ENCODE data around the gene MICU1.
"Not testable (repeated sequence)": the region's sequence is repeated elsewhere in the genome, so short reads cannot be mapped to it uniquely, and the experiment has no call there.

MICU1 gene

GRCh38 chr10:72625608-72626443 is at the start of gene MICU1:
Gene MICU1, minus strand, starts transcription at chr10:72626079. Its CDS starts 59,286 bp downstream, at chr10:72566793.
- peak; percentile 91 for DNase-seq

- not testable (repeated sequence) for DNase-seq
Observed at GRCh38 chr10:72674174-72674573, 48.3 kb upstream of the MICU1 start.

GRCh38 chr10:72673280-72673679 is 47.4 kb upstream of the MICU1 start:
- no peak for DNase-seq

- DNase-seq, result no peak
Observed at GRCh38 chr10:72667207-72667864, 41.5 kb upstream of the MICU1 start.

- DNase-seq, result no peak
Observed at GRCh38 chr10:72665925-72666324, 40.0 kb upstream of the MICU1 start.

- no peak for DNase-seq
Observed at GRCh38 chr10:72663971-72664370, 38.1 kb upstream of the MICU1 start.

- no peak for DNase-seq
Observed at GRCh38 chr10:72661431-72661830, 35.6 kb upstream of the MICU1 start.

- no peak for DNase-seq
Observed at GRCh38 chr10:72660220-72660619, 34.3 kb upstream of the MICU1 start.

- no peak for DNase-seq
Observed at GRCh38 chr10:72659694-72660093, 33.8 kb upstream of the MICU1 start.

GRCh38 chr10:72658696-72659400 is 33.0 kb upstream of the MICU1 start:
- DNase-seq, result no peak

GRCh38 chr10:72654720-72655119 is 28.8 kb upstream of the MICU1 start:
- DNase-seq, result no peak

GRCh38 chr10:72653383-72654096 is 27.7 kb upstream of the MICU1 start:
- no peak for DNase-seq

- DNase-seq, result no peak
Observed at GRCh38 chr10:72649291-72649690, 23.4 kb upstream of the MICU1 start.

GRCh38 chr10:72648301-72648700 is 22.4 kb upstream of the MICU1 start:
- DNase-seq, result no peak

- DNase-seq, result not testable (repeated sequence)
Observed at GRCh38 chr10:72646971-72647370, 21.1 kb upstream of the MICU1 start.

- no peak for DNase-seq
Observed at GRCh38 chr10:72645263-72645858, 19.5 kb upstream of the MICU1 start.

- DNase-seq, result no peak
Observed at GRCh38 chr10:72642318-72642717, 16.4 kb upstream of the MICU1 start.

GRCh38 chr10:72639441-72639873 is 13.6 kb upstream of the MICU1 start:
- no peak for DNase-seq

GRCh38 chr10:72638586-72639440 is 12.9 kb upstream of the MICU1 start:
- peak; percentile 66 for DNase-seq

- DNase-seq, result no peak
Observed at GRCh38 chr10:72637398-72637857, 11.5 kb upstream of the MICU1 start.

- DNase-seq, result no peak
Observed at GRCh38 chr10:72630144-72630543, 4.3 kb upstream of the MICU1 start.

GRCh38 chr10:72626444-72626754 is 520 bp upstream of the MICU1 start:
- DNase-seq, result no peak

Measured in DMS153 (cell line).